DLD1 (cell line): ENCODE measurements around the gene PEX3.
"Not testable (repeated sequence)": the region's sequence is repeated elsewhere in the genome, so short reads cannot be mapped to it uniquely, and the experiment has no call there.

Experiments used
- in situ Hi-C: cut with HindIII; loops from 2 replicates; pipeline ENCODE4 v1.10.0; 2017; ENCODE audit warnings: low sequenced_read_pairs

Gene PEX3

GRCh38 chr6:143447865-143448264, 2.7 kb upstream of the PEX3 start:
- in situ Hi-C loops, result not testable (repeated sequence)

- in situ Hi-C loops, result no loop called here
Observed at GRCh38 chr6:143449082-143449713, 1.4 kb upstream of the PEX3 start.

GRCh38 chr6:143449714-143450452, 722 bp upstream of the PEX3 start:
- in situ Hi-C loops, result no loop called here

GRCh38 chr6:143451531-143451930, 926 bp downstream of the PEX3 start:
- in situ Hi-C loops, result no loop called here

GRCh38 chr6:143457563-143458359, 7.2 kb downstream of the PEX3 start:
- in situ Hi-C loops, result no loop called here

GRCh38 chr6:143465546-143465945, 14.9 kb downstream of the PEX3 start:
- in situ Hi-C loops, result no loop called here

- in situ Hi-C loops, result no loop called here
Observed at GRCh38 chr6:143468026-143468425, 17.4 kb downstream of the PEX3 start.

- in situ Hi-C loops, result not testable (repeated sequence)
Observed at GRCh38 chr6:143468823-143469222, 18.2 kb downstream of the PEX3 start.

GRCh38 chr6:143471822-143472221, 21.2 kb downstream of the PEX3 start:
- in situ Hi-C loops, result no loop called here

GRCh38 chr6:143476545-143476944, 25.9 kb downstream of the PEX3 start:
- in situ Hi-C loops, result no loop called here

- in situ Hi-C loops, result no loop called here
Observed at GRCh38 chr6:143478479-143479062, 28.0 kb downstream of the PEX3 start.

GRCh38 chr6:143482593-143482992, 32.0 kb downstream of the PEX3 start:
- in situ Hi-C loops, result no loop called here

- in situ Hi-C loops, result no loop called here
Observed at GRCh38 chr6:143485967-143486366, 35.4 kb downstream of the PEX3 start.

GRCh38 chr6:143486752-143487151, 36.1 kb downstream of the PEX3 start:
- in situ Hi-C loops, result no loop called here

- in situ Hi-C loops, result no loop called here
Observed at GRCh38 chr6:143490244-143490643, 39.6 kb downstream of the PEX3 start.

- in situ Hi-C loops, result no loop called here
Observed at GRCh38 chr6:143490775-143491174, 40.2 kb downstream of the PEX3 start.

- in situ Hi-C loops, result no loop called here
Observed at GRCh38 chr6:143496974-143497373, 46.4 kb downstream of the PEX3 start.

- in situ Hi-C loops, result no loop called here
Observed at GRCh38 chr6:143498428-143498827, 47.8 kb downstream of the PEX3 start.

- in situ Hi-C loops, result no loop called here
Observed at GRCh38 chr6:143501851-143502250, 51.2 kb downstream of the PEX3 start.

- in situ Hi-C loops, result no loop called here
Observed at GRCh38 chr6:143504369-143504768, 53.8 kb downstream of the PEX3 start.

- in situ Hi-C loops, result no loop called here
Observed at GRCh38 chr6:143505111-143505510, 54.5 kb downstream of the PEX3 start.
